HG02588 (cell line): Measurements from ENCODE around the gene ARFRP1.

Source experiments
- ATAC-seq: cut with Tn5 transposase; IDR thresholded peaks from one replicate; pipeline ENCODE4 v1.9.1; 2021; ENCODE audit warnings: mild to moderate bottlenecking, moderate library complexity; ENCODE audit not compliant: unreplicated experiment

ARFRP1 gene

DNA sequence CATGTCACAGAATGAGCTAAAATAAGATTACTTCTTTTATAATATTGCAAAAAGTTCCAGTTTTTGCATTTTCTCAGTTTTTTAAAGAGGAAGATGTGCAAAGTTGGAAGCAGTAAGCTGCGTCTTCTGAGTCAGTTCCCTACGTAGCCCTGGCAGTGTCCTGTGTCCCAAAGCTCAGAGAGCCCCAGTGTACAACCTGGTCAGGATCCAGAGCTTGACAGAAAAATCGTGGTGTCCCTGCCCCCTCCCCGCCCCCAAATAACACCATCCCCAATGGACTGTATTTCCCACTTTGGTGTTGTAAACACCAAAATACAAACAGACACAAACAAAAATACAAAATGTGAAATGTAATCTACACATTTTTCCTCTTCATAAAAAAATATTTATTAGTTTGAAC is 36.4 kb upstream of the ARFRP1 start:
- no peak for ATAC-seq

DNA sequence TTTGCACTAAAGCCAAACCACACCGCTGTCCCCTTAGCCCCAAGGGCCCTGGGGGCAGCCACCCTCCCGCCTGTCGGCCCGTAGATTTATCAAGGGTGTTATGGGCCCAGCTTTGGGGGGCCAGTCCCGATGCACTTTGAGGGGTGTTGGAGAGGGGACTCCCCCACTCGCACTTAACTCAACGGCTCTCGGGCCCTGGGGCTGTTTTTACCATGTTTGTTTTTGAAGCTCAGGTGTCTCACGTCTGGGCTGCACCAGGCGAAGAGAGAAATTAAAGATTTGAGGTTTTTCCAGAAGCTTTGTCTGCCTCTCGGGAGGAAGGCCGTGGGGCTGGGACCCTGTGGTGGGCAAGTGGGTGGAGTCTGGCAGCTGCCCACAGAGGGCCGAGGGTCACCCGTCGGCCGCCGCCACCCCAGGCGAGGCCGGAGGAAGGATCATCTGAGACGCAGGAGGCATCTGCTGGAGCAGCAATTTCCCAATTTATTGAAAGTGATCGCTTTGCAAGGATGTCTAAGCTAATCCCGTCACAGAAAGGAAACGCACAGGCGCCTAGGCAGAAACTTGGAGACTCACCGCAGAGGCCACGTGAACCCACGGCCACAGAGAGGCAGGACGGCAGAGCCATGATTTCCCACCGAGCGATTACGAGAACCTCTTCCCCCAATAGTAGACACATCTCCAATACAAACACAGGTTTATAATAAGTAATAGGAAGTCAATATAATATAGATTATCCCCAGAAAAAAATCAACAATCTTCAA is 35.6 kb upstream of the ARFRP1 start:
- no peak for ATAC-seq

DNA sequence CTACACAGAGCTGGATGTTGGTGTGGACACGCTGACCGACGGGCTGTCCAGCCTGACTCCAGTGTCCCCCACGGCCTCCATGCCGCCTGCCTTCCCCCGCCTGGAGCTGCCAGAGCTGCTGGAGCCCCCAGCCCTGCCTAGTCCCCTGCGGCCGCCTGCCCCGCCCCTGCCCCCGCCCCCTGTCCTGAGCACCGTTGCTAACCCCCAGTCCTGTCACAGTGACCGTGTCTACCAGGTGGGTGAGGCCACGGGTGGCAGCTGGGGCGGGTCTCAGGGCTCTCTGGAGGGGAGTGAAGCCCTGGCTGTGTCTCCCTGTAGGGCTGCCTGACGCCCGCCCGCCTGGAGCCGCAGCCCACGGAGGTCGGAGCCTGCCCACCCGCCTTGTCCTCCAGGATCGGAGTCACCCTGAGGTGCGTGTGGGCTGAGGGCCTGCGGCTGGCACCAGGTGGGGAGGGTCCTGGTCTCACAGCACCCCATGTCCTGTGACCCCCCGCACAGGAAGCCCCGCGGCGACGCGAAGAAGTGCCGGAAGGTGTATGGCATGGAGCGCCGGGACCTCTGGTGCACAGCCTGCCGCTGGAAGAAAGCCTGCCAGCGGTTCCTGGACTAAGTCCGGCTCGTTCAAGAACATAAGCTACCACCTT is 34.7 kb upstream of the ARFRP1 start:
- no peak for ATAC-seq

DNA sequence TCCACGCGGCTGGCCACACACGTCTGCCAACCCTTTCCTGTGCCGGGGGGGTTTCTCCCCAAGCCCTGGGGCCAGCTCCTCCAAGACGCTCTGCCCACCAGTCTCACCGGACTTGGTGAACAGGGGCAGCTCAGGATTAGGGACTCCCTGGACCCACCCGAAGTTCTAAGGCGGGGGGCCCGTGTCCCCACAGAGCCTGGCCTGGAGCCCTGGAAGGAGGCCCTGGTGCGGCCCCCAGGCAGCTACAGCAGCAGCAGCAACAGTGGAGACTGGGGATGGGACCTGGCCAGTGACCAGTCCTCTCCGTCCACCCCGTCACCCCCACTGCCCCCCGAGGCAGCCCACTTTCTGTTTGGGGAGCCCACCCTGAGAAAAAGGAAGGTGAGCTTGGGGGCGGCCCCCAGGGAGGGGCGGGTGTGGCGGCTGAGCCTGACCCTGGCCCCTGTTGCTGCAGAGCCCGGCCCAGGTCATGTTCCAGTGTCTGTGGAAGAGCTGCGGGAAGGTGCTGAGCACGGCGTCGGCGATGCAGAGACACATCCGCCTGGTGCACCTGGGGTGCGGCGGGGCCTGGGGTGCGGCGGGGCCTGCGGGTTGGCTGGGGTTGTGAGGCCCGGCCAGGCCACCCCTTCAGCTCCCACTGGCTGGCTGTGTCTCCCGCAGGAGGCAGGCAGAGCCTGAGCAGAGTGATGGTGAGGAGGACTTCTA is 34.1 kb upstream of the ARFRP1 start:
- no peak for ATAC-seq

DNA sequence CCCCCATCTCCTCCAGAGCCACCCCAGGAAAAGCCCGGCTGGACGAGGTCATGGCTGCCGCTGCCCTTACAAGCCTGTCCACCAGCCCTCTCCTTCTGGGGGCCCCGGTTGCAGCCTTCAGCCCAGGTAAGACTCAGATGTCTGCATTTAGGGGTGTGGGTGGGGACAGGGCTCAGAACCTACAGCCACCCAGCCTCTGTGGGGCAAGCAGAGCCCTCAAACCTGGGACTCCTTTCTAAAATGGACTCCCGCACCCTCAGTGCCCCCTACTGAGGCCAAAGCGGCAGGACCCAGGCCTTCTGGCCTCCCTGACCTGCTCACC is 33.5 kb upstream of the ARFRP1 start:
- no peak for ATAC-seq

DNA sequence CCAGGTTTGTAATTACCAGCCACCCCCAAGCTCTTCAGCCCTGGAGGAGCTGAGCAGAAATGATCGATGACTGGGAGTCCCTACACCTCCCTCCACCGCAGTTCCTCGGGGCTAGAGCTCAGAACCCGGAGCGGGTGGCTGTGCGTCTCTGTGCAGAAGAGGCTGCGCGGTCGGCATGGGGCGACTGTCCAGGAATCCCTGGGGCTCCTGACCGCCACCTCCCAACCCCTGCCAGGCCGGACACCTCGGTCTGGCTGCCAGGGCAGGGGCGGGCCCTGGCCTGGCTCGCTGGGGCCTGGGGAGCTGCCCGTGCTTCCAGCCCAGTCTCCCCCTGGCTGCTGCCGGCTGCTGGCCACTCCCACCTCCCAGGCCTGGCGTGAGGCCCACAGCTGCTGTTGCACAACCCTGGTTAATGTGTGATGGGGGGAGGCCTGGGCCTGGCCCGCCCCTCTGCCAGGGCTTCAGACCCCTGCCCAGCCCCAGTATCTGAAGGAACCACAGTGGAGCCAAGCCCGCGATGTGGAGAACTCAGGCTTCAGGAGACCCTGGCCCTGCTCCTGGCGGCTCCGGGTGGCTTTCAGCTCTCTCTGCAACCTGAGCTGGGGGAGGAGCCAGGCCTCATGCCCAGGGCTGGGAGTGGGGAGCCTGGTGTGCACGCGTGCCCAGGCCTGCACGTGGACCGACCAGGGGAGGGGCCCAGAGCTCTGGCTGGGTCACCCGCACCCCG is 33.0 kb upstream of the ARFRP1 start:
- ATAC-seq, result no peak

DNA sequence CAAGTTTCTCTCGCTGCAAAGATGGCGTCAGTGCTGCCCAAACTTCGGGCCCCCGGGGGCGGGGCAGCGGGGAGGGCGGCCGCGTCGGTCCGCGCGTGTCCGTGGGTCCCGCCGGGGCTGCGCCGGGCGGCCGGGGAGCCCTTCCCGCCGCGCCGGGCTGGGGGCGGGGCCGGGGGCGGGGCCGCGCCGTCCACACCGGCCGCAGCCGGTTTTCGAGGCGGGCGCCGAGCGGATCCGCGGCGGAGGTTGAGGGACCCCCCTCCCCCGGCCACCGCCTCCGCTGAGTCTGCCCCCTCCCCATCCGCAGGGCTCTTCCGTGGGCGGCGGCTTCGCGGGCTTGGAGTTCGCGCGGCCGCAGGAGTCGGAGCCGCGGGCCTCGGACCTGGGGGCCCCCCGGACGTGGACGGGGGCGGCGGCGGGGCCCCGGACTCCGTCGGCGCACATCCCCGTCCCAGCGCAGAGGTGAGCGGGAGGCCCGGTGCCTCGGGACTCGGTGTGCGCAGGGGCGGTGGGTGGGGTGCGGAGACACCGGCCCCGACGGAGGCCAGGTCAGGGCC is 32.4 kb upstream of the ARFRP1 start:
- ATAC-seq, result peak; percentile 15

DNA sequence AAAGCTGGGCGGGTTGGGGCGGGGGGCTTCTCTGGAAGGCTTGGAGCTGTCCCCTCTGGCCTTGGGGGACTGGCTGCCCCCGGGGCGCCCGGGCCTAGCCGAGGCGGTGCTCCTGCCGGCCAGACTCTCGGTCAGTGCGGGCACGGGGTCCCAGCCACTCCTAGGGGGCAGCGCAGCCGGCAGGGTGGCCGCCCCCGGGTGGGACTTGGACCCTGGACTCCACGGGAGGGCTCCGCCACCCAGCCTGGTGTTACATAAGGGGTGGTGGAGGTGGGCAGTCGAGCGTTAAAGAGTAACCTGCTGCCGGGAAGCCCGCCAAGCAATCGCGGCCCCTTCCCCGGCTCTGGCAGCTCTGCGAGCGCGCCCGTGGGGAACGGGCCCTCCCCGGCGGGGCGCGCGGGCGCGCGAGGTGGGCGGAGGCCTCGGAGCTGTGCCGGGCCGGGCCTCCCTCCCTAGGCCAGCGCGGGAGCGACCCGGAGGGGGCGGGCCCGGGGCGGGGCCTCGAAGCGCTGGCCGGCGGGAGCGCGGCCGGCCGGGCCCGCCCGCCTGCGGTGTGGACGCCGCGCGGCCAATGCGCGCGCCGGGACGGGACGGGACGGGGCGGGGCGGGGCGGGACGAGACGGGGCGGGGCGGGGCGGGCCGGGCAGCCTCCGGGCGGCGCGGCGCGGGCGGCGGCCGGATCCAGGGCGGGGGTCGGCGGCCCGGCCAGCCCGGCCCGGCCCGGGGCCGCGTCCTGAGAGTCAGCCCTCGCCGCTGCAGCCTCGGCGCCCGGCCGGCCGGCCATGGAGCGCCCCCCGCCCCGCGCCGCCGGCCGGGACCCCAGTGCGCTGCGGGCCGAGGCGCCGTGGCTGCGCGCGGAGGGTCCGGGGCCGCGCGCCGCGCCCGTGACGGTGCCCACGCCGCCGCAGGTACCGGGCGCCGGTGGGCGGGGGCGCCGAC is 31.6 kb upstream of the ARFRP1 start, which contains the start of gene SLC2A4RG:
SLC2A4RG (plus strand) TSS at position 647 of the 940 bp plus-strand sequence; CDS start at position 784, 137 bp downstream.
- ATAC-seq, result peak; percentile 51

DNA sequence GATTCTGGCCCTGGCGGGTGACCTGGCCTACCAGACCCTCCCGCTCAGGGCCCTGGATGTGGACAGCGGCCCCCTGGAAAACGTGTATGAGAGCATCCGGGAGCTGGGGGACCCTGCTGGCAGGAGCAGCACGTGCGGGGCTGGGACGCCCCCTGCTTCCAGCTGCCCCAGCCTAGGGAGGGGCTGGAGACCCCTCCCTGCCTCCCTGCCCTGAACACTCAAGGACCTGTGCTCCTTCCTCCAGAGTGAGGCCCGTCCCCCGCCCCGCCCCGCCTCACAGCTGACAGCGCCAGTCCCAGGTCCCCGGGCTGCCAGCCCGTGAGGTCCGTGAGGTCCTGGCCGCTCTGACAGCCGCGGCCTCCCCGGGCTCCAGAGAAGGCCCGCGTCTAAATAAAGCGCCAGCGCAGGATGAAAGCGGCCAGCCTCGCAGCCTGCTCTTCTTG is 30.9 kb upstream of the ARFRP1 start:
- ATAC-seq, result no peak

DNA sequence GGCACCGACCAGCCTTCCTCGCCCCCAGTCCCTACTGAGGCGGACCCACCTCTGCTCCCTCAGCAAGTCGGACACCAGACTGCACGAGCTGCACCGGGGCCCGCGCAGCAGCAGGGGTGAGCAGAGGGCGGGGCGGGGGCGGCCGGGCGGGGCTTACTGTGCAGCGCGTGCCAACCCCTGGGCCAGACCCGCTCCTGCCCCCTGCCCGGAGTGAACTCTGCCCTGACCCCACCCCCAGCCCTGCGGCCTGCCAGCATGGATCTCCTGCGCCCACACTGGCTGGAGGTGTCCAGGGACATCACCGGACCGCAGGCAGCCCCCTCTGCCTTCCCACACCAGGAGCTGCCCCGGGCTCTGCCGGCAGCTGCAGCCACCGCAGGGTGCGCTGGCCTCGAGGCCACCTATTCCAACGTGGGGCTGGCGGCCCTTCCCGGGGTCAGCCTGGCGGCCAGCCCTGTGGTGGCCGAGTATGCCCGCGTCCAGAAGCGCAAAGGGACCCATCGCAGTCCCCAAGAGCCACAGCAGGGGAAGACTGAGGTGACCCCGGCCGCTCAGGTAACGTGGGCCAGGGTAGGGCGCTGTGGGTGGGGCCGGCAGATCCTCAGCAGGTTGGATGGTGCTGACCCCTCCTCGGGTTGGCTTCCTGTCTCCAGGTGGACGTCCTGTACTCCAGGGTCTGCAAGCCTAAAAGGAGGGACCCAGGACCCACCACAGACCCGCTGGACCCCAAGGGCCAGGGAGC is 30.3 kb upstream of the ARFRP1 start:
- ATAC-seq, result no peak

DNA sequence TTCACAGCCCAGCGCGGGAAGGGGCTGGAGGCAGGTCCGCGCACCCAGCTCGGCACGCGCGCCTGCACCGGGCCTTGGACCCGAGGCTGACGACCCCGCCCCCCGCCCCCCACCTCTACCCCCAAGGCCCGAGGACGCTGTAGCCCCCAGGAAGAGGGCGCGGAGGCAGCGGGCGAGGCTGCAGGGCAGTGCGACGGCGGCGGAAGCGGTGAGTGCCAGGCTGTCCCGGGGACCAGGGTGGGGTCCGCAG is 29.8 kb upstream of the ARFRP1 start:
- no peak for ATAC-seq

DNA sequence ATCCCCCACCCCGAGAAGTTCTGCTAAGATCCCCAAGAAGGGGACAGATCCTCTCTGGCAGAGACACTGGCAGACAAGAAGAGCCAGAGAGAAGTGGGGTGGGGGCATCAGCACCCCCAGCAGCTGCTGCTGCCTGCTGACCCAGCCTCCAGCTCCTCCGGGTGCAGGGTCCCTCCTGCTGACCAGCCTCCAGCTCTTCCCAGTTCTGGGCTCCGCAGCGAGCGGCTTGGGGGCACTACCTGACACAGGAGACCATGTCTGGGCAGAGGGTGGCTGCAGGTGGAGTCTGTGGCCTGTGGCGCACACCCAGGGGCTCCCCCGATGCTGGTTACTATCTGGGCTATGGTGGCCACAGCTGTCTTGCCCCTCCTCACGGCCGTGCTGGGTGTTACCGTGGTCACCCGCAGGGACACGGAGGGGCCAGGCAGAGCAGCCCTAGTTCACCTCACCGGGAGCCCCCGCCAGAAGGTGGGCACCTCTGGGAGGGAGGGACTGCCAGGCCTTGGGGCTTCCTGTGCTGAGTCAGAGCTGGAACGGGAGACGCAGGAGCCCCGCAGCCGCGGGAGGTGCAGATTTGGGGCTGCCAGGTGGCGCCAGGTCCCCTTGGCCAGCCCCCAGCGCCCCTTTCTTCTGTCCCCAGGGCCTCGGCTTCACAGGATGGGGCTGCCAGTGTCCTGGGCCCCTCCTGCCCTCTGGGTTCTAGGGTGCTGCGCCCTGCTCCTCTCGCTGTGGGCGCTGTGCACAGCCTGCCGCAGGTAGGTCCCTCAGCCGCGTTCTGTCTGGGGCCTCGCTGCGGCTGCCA is 29.3 kb upstream of the ARFRP1 start:
- ATAC-seq, result no peak

DNA sequence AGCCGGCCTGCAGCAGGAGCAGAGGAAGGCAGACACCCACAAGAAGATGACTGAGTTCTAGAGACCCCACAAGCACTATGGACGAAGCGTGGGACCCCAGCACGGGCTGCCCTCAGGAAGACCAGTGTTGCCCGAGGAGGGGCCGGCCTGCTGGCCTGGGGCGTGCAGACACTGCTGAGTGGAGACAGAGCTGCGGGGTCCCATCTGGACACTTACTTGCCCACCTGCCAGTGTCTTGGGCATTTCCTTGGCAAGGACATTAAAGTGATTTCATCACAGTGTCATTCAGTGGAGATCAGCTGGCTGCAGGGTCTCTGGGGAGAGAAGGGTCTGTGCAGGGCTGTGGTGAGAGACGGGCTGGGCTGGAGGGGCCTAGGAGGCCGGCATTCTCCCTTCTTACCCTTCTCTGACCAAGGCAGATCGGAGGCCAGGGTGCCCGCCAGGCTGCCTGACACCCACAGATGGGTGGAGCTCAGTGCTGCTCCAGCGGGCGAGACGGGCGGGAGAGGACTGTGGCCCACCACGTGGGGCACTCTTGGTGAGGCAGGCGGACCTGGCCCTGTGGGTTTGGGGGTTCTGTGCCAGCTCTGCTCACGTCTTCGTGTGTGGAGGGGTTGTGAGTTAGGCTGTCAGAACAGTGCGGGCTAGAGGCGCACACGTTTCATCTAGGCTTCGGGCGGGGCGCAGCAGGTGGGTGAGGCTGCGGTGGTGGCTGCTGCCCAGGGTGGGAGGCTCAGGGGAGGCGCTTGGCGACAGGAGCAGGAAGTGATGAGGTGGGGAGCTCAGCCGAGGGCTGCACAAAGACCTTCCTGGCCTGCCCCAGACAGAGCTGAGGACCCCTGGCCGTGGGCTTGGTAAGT is 28.3 kb upstream of the ARFRP1 start, which contains the start of gene LIME1:
LIME1 (plus strand) TSS at position 806 of the 860 bp plus-strand sequence. CDS start 886 bp downstream, outside the sequence.
- ATAC-seq, result no peak

DNA sequence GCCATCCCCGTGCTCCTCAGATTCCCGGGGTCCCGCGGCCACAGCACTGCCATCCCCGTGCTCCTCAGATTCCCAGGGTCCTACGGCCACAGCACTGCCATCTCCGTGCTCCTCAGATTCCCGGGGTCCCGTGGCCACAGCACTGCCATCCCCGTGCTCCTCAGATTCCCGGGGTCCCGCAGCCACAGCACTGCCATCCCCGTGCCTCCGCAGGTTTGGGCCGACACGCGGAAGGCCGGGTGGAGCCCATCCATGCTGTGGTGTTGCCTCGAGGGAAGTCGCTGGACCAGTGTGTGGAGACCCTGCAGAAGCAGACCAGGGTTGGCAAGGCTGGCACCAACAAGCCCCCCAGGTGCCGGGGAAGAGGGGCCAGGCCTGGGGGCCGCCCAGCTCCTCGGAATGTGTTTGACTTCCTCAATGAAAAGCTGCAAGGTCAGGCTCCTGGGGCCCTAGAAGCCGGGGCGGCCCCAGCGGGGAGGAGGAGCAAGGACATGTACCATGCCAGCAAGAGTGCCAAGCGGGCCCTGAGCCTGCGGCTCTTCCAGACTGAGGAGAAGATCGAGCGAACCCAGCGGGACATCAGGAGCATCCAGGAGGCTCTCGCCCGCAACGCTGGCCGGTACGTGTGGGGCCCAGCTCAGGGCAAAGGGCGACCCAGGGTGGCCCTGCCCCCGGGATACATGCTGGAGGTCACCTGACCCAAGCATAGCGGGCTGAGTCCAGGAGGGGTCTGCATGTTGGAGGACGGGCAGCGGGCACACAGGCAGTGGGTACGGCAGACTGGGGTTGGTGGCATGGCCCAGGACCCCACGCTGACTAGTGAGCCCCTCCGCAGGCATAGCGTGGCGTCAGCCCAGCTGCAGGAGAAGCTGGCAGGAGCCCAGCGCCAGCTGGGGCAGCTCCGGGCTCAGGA is 27.4 kb upstream of the ARFRP1 start:
- ATAC-seq, result no peak

DNA sequence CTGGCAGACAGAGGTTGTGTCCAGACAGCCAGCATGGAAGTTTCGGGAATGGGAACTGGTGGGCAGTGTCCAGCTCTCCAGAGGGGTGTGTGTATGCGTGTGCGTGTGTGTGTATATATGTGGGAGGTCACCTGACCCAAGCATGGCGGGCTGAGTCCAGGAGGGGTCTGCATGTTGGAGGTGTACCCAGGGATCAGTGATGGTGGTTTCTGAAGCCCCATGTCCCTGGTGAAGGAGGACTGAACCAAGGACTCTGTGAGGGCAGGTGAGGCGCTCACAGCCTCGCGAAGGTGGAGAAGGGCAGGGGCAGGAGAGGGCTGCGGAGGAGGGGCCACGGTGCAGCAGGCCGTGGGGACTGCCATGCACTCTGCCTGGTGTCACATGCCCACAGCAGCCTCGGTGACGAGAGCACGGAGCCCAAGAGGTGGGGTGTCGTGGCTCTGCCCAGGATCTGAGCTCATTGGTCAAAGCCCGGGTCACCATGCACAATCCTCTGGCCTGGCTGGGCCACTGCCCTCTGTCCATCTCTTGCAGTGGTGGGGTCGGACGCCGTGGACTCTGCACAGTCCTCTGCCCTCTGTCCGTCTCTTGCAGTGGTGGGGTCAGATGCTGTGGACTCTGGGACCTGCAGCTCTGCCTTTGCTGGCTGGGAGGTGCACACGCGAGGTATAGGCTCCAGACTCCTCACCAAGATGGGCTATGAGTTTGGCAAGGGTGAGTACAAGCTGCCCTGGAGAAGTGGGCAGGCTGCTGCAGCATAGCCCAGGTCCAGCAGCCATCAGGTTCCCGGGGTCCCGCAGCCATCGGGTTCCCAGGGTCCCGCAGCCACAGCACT is 26.6 kb upstream of the ARFRP1 start:
- no peak for ATAC-seq
